Calu3 (cell line): ENCODE results near the gene IFNE. TPM values are rescaled to one million over a fixed set of nuclear protein-coding genes. Genes with fewer than 3 reads are reported as not detected.

Experiments
- BruUV-seq: library from RNA; stranded (reverse); fragments of 400-500 nt; replicated peaks from 2 replicates; lab custom pipeline; 2021; lab: Mats Ljungman, UMichigan
- CTCF ChIA-PET: fragments of 300-600 bp; sonication (Branson Sonifier 250); formaldehyde crosslinking; loops from one replicate; lab custom pipeline; 2022; ENCODE audit warnings: antibody characterized with exemption; lab: Charles Lee
- DNase-seq: peaks from one replicate; pipeline ENCODE4 v3.0.0; 2022
- H3K27ac Mint-ChIP-seq: one replicate; pipeline ENCODE4 v1.8.0; 2022; ENCODE audit warnings: mixed read lengths; ENCODE audit not compliant: unreplicated experiment
- H3K27me3 Mint-ChIP-seq: one replicate; pipeline ENCODE4 v1.8.0; 2022; ENCODE audit warnings: mixed read lengths; ENCODE audit not compliant: unreplicated experiment
- H3K36me3 Mint-ChIP-seq: one replicate; pipeline ENCODE4 v1.8.0; 2022; ENCODE audit warnings: mild to moderate bottlenecking, moderate library complexity, mixed read lengths; ENCODE audit not compliant: insufficient read depth, unreplicated experiment
- H3K4me1 Mint-ChIP-seq: one replicate; pipeline ENCODE4 v1.8.0; 2022; ENCODE audit warnings: mild to moderate bottlenecking, low read depth, mixed read lengths; ENCODE audit not compliant: unreplicated experiment
- H3K4me3 Mint-ChIP-seq: one replicate; pipeline ENCODE4 v1.8.0; 2022; ENCODE audit warnings: mild to moderate bottlenecking, low read depth, moderate library complexity, mixed read lengths; ENCODE audit not compliant: unreplicated experiment
- H3K9me3 Mint-ChIP-seq: one replicate; pipeline ENCODE4 v1.8.0; 2022; ENCODE audit warnings: low read depth, mixed read lengths; ENCODE audit not compliant: unreplicated experiment
- CTCF ChIP-seq: fragments of 200-600 bp; IDR thresholded peaks from one replicate; pipeline ENCODE4 v1.8.0; 2022; ENCODE audit warnings: antibody characterized with exemption; ENCODE audit not compliant: unreplicated experiment
- intact Hi-C: fragments of 100-400 bp; cut with micrococcal nuclease; formaldehyde crosslinking; loops from one replicate; pipeline ENCODE4 v1.10.0; 2022; ENCODE audit not compliant: unreplicated experiment
- total RNA-seq: library from RNA; stranded (reverse); gene quantifications from 2 replicates; pipeline ENCODE4 v1.2.3, GENCODE V29; 2022

The IFNE gene
- total RNA-seq, 1 experiment from 2014 or later, result 8.4 TPM

- CTCF ChIA-PET, result interaction anchor here (0.6 kb wide), 1 partner anchor 50 kb away, joined by 3 read pairs; no protein-coding TSS in a partner anchor
- Mint-ChIP-seq H3K27me3 (no peaks in the 10 kb centered on the region), H3K4me1 (no peaks in the 10 kb centered on the region), H3K4me3 (no peak overlapping the region), H3K27ac (no peak overlapping the region), H3K9me3 (no peaks in the 10 kb centered on the region), H3K36me3 (peaks cover 27% of the 10 kb centered on the region)
- TF ChIP-seq CTCF, result no peak
- DNase-seq, result no peak
- BruUV-seq, result no TSS peak
- intact Hi-C loops, result no loop called here
These were observed 9.6 kb upstream of the IFNE start for GRCh38 chr9:21491756-21492155.

- TF ChIP-seq CTCF, result no peak
- BruUV-seq, result no TSS peak
- intact Hi-C loops, result no loop called here
- CTCF ChIA-PET, result no interaction called here
- no peak for DNase-seq
- Mint-ChIP-seq H3K27me3 (no peaks in the 10 kb centered on the region), H3K9me3 (no peaks in the 10 kb centered on the region), H3K27ac (no peak overlapping the region), H3K4me1 (no peaks in the 10 kb centered on the region), H3K36me3 (peaks cover 10% of the 10 kb centered on the region), H3K4me3 (no peak overlapping the region)
These were observed 550 bp downstream of the IFNE start for GRCh38 chr9:21481470-21482056.

- TF ChIP-seq CTCF, result no peak
- intact Hi-C loops, result no loop called here
- no peaks in the 10 kb centered on the region for H3K4me1 Mint-ChIP-seq
- no peaks in the 10 kb centered on the region for H3K27me3 Mint-ChIP-seq
- BruUV-seq, result no TSS peak
- CTCF ChIA-PET, result no interaction called here
- no peaks in the 10 kb centered on the region for H3K9me3 Mint-ChIP-seq
- H3K36me3 Mint-ChIP-seq, result peaks cover 7% of the 10 kb centered on the region
- DNase-seq, result no peak
- H3K27ac Mint-ChIP-seq, result no peak overlapping the region
- no peak overlapping the region for H3K4me3 Mint-ChIP-seq
These were observed 2.9 kb downstream of the IFNE start for GRCh38 chr9:21479152-21479702.

GRCh38 chr9:21477466-21477865, 4.6 kb downstream of the IFNE start:
- no peak overlapping the region for H3K27ac Mint-ChIP-seq
- BruUV-seq, result no TSS peak
- TF ChIP-seq CTCF, result no peak
- intact Hi-C loops, result no loop called here
- H3K9me3 Mint-ChIP-seq, result no peaks in the 10 kb centered on the region
- H3K4me3 Mint-ChIP-seq, result no peak overlapping the region
- H3K4me1 Mint-ChIP-seq, result no peaks in the 10 kb centered on the region
- CTCF ChIA-PET, result interaction anchor here (0.7 kb wide), 1 partner anchor 375 kb away, joined by 3 read pairs; no protein-coding TSS in a partner anchor
- no peak for DNase-seq
- peaks cover 6% of the 10 kb centered on the region for H3K36me3 Mint-ChIP-seq
- no peaks in the 10 kb centered on the region for H3K27me3 Mint-ChIP-seq
